AG04450 (cell line): Measurements from ENCODE around the gene CHMP3. TPM values are rescaled to one million over a fixed set of nuclear protein-coding genes. Genes with fewer than 3 reads are reported as not detected.

Experiments
- CTCF ChIA-PET: fragments of 300-600, 350-600 bp; formaldehyde crosslinking; extraction: SDS; loops from one replicate; lab custom pipeline; 2022; ENCODE audit warnings: antibody characterized with exemption, inconsistent platforms; lab: Charles Lee
- POLR2A ChIA-PET: fragments of 350-600 bp; formaldehyde crosslinking; extraction: SDS; loops from one replicate; lab custom pipeline; 2021; ENCODE audit warnings: antibody characterized with exemption, inconsistent platforms; lab: Yijun Ruan, JAX
- DNase-seq: peaks from one replicate; pipeline ENCODE4 v3.0.0-alpha.2; 2011; ENCODE audit warnings: low read depth, low spot score
- H3K27ac ChIP-seq: one replicate; pipeline ENCODE4 v1.5.1; 2012; ENCODE audit warnings: low read depth, low read length, control low read depth
- H3K27me3 ChIP-seq: one replicate; pipeline ENCODE4 v1.6.0; 2012; ENCODE audit warnings: low read length; ENCODE audit not compliant: control insufficient read depth, insufficient read depth
- H3K4me3 ChIP-seq: 2 replicates; pipeline ENCODE4 v1.5.1; 2011; ENCODE audit warnings: mild to moderate bottlenecking, low read depth, low read length, control low read depth
- H3K9me3 ChIP-seq: 2 replicates; pipeline ENCODE4 v1.5.1; 2012; ENCODE audit warnings: low read length; ENCODE audit not compliant: control insufficient read depth, insufficient read depth
- polyA plus RNA-seq: library from polyadenylated mRNA; depleted of rRNA; stranded (reverse); fragments of >200 nt; gene quantifications from 2 replicates; pipeline ENCODE4 v1.2.3, GENCODE V29; 2011
- TF ChIP-seq, protein P1 (sequence below): IDR thresholded peaks from 2 replicates; pipeline ENCODE4 v1.5.1; 2011; ENCODE audit warnings: low read depth, low read length, control low read depth, inconsistent platforms

Gene CHMP3
- polyA plus RNA-seq, 1 experiment, result 154 TPM

DNA sequence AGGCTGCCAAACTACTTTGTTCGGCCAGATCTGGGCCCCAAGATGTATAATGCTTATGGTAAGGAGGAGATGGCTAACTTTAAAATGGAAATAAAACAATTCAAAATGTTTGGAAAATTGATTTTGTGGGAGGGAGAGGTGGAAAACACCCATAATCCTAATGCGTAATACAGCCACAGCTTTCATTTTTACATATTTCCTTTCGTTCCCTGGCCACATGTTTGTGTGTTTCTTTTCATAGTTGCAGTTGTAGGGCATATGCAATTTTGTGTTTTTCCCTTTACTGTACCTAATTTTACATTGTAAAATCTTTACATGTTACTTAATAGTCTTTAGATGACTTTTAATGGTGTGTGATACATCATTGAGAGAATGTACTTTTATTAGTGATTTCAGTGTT is 77.4 kb downstream of the CHMP3 start:
- CTCF ChIA-PET, result no interaction called here
- H3K27ac ChIP-seq, result no peak overlapping the region

DNA sequence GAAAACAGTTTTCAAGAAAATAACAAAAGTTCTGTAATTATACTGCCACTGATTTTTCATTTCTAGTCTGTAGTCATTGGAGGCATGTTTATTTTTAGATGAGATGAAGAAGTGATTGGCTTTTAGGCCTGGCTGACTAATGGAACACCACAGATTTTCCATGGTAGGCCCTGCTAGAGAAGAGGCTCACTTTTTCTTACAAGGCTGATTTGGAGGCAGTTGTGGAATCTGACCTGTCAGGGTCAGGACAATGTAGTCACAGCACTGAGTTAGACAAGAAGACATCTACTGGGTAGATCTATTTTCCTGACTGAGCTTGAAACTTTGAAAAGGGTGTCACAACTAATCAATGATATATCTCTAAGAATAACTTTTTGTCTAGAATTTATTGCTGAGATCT is 78.1 kb downstream of the CHMP3 start:
- no peak for DNase-seq
- Histone ChIP-seq H3K27me3 (no peaks in the 10 kb centered on the region), H3K4me3 (no peak overlapping the region), H3K27ac (no peak overlapping the region), H3K9me3 (no peaks in the 10 kb centered on the region)
- TF ChIP-seq, protein P1, sequence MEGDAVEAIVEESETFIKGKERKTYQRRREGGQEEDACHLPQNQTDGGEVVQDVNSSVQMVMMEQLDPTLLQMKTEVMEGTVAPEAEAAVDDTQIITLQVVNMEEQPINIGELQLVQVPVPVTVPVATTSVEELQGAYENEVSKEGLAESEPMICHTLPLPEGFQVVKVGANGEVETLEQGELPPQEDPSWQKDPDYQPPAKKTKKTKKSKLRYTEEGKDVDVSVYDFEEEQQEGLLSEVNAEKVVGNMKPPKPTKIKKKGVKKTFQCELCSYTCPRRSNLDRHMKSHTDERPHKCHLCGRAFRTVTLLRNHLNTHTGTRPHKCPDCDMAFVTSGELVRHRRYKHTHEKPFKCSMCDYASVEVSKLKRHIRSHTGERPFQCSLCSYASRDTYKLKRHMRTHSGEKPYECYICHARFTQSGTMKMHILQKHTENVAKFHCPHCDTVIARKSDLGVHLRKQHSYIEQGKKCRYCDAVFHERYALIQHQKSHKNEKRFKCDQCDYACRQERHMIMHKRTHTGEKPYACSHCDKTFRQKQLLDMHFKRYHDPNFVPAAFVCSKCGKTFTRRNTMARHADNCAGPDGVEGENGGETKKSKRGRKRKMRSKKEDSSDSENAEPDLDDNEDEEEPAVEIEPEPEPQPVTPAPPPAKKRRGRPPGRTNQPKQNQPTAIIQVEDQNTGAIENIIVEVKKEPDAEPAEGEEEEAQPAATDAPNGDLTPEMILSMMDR, result no peak
- POLR2A ChIA-PET, result no interaction called here
- CTCF ChIA-PET, result no interaction called here

More for the DNA sequence above, 77.4 kb downstream of the CHMP3 start:
- no peak for DNase-seq
- Histone ChIP-seq H3K27me3 (no peaks in the 10 kb centered on the region), H3K9me3 (no peaks in the 10 kb centered on the region), H3K4me3 (no peak overlapping the region)
- TF ChIP-seq, protein P1, result no peak
- POLR2A ChIA-PET, result no interaction called here

DNA sequence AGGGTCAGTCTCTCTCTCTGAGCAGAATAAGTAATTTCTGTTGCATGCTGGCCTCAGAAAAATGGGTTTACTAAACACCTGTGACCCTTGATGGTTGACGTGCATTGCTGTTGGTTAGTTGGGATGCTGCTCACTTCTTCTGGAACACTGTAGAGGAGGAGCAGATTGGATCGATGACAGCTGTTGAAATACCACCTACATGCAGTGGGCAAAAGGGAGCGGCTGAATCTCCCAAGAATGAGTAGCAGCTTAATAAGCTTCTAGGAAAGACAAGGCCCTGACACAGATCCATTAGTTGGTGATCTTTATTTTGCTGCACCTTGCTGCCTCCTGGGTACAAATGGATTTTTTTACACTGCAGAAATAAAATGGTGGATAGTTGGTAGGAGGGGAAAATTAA is 78.9 kb downstream of the CHMP3 start:
- Histone ChIP-seq H3K4me3 (no peak overlapping the region), H3K27me3 (no peaks in the 10 kb centered on the region), H3K9me3 (no peaks in the 10 kb centered on the region), H3K27ac (no peak overlapping the region)
- no peak for DNase-seq
- CTCF ChIA-PET, result no interaction called here
- POLR2A ChIA-PET, result no interaction called here
- TF ChIP-seq, protein P1, result no peak

DNA sequence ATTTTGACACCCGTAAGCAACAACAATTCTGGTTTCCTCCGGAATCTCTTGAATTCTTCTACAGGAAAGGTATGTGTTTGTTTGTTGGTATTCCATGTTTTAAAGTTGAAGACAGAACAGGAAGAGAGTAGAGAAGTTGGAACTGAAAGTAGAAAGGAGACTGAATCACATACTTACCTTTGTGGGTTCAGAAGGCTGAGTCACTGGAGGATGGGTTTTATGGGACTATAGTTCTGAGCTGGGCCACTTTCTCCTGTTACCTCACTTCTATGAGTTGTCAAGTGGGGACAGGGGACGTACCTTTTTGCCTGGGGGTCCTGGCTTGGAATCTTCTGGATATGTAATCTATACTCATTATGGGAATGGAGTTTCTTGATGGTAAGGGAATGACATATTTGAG is 81.2 kb downstream of the CHMP3 start:
- CTCF ChIA-PET, result no interaction called here
- H3K27ac ChIP-seq, result no peak overlapping the region
- DNase-seq, result no peak

DNA sequence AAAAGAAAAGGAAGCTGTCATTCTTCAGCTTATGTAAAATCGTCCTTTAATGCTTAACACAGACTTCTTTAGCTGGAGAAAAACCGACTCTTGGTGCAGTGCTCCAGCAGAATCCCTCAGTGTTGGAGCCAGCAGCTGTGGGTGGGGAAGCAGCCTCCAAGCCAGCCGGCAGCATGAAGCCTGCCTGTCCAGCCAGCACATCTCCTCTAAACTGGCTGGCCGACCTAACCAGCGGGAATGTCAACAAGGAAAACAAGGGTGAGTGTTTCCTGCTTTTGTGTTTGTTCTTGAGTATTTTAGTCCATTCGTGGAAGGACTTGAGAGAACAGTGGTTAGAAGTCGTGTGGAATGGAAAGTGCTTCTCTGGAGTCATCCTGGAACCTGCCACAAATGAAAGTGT is 83.1 kb downstream of the CHMP3 start:
- no peak for DNase-seq
- CTCF ChIA-PET, result interaction anchor here (1.1 kb wide), 1 partner anchor 259 kb away, joined by 3 read pairs; no protein-coding TSS in a partner anchor
- H3K9me3 ChIP-seq, result no peaks in the 10 kb centered on the region
- POLR2A ChIA-PET, result no interaction called here
- TF ChIP-seq, protein P1, result no peak
- H3K27me3 ChIP-seq, result no peaks in the 10 kb centered on the region
- no peak overlapping the region for H3K27ac ChIP-seq
- H3K4me3 ChIP-seq, result no peak overlapping the region

More for the DNA sequence above, 81.2 kb downstream of the CHMP3 start:
- no peak overlapping the region for H3K4me3 ChIP-seq
- TF ChIP-seq, protein P1, result no peak
- no peaks in the 10 kb centered on the region for H3K9me3 ChIP-seq
- POLR2A ChIA-PET, result no interaction called here
- no peaks in the 10 kb centered on the region for H3K27me3 ChIP-seq
